SK-N-SH (cell line): ENCODE results near the gene ARTN. TPM values are rescaled to one million over a fixed set of nuclear protein-coding genes. Genes with fewer than 3 reads are reported as not detected.

Source experiments
- CTCF ChIA-PET: fragments of 300-600, 350-600 bp; formaldehyde crosslinking; extraction: SDS; loops from one replicate; lab custom pipeline; 2021; lab: Yijun Ruan, JAX
- POLR2A ChIA-PET: fragments of 350-600 bp; sonication (Branson Sonifier 250); formaldehyde crosslinking; extraction: SDS; loops from one replicate; lab custom pipeline; 2020; ENCODE audit warnings: antibody characterized with exemption, inconsistent platforms; lab: Yijun Ruan, JAX
- DNase-seq: peaks from one replicate; pipeline ENCODE4 v3.0.0; 2012
- H2AFZ ChIP-seq: fragments of 200-600 bp; sonication (generic); 2 replicates; pipeline ENCODE4 v1.8.1; 2016; ENCODE audit warnings: antibody characterized with exemption, mild to moderate bottlenecking, low read depth
- H3F3A ChIP-seq: fragments of 200-600 bp; sonication (generic); replicated peaks from 2 replicates; pipeline ENCODE3; 2016; ENCODE audit warnings: antibody characterized with exemption, mild to moderate bottlenecking; ENCODE audit not compliant: insufficient read depth
- H3K27ac ChIP-seq, 2 experiments: fragments of 200-500 bp in 1 of 2; fragments of 200-600 bp in 1 of 2; sonication (Bioruptor generic) in 1 of 2; sonication (generic), shearing (Covaris generic) in 1 of 2; 2 replicates each; pipeline versions ENCODE4 v1.5.1 to v1.6.1; 2014 to 2016; ENCODE audit warnings: low read depth in 2 of 2, inconsistent platforms in 1 of 2, low read length in 1 of 2, mild to moderate bottlenecking in 1 of 2, mixed read lengths in 1 of 2
- H3K27me3 ChIP-seq: fragments of 200-600 bp; sonication (generic), shearing (Covaris generic); 2 replicates; pipeline ENCODE4 v1.6.1; 2016; ENCODE audit warnings: mixed run types; ENCODE audit not compliant: insufficient read depth
- H3K36me3 ChIP-seq, 2 experiments: fragments of 200-500 bp in 1 of 2; fragments of 200-600 bp in 1 of 2; sonication (Bioruptor generic) in 1 of 2; sonication (generic) in 1 of 2; replicated peaks in 1 of 2; 2 replicates each; pipeline versions ENCODE3 to v1.5.1; 2014 to 2016; ENCODE audit warnings: low read length in 1 of 2, mild to moderate bottlenecking in 1 of 2; ENCODE audit not compliant: insufficient read depth in 2 of 2, control insufficient read depth in 1 of 2
- H3K4me1 ChIP-seq, 2 experiments: fragments of 200-500 bp in 1 of 2; fragments of 200-600 bp in 1 of 2; sonication (Bioruptor generic) in 1 of 2; sonication (generic), shearing (Covaris generic) in 1 of 2; 2 replicates each; pipeline versions ENCODE4 v1.5.1 to v1.6.1; 2014 to 2016; ENCODE audit warnings: low read depth in 1 of 2, low read length in 1 of 2, mixed run types in 1 of 2; ENCODE audit not compliant: insufficient read depth in 2 of 2, control insufficient read depth in 1 of 2
- H3K4me2 ChIP-seq: fragments of 200-600 bp; sonication (generic), shearing (Covaris generic); 2 replicates; pipeline ENCODE4 v1.6.1; 2017; ENCODE audit warnings: mixed run types
- H3K4me3 ChIP-seq, 2 experiments: fragments of 200-500 bp in 1 of 2; fragments of 200-600 bp in 1 of 2; sonication (Bioruptor generic) in 1 of 2; sonication (generic), shearing (Covaris generic) in 1 of 2; 2 replicates each; pipeline versions ENCODE4 v1.5.1 to v1.8.1; 2014 to 2016; ENCODE audit warnings: low read depth in 2 of 2, inconsistent platforms in 1 of 2, low read length in 1 of 2, mild to moderate bottlenecking in 1 of 2, mixed read lengths in 1 of 2, moderate library complexity in 1 of 2
- H3K79me2 ChIP-seq: fragments of 200-600 bp; sonication (generic); 2 replicates; pipeline ENCODE4 v1.8.1; 2017; ENCODE audit warnings: mild to moderate bottlenecking; ENCODE audit not compliant: insufficient read depth
- H3K9ac ChIP-seq: fragments of 200-600 bp; sonication (generic); 2 replicates; pipeline ENCODE4 v1.6.1; 2017; ENCODE audit warnings: mixed run types
- H3K9me2 ChIP-seq: fragments of 200-600 bp; sonication (generic); 2 replicates; pipeline ENCODE4 v1.6.1; 2017; ENCODE audit warnings: mixed run types
- H3K9me3 ChIP-seq: fragments of 200-600 bp; sonication (generic); 2 replicates; pipeline ENCODE4 v1.6.1; 2017; ENCODE audit warnings: mixed run types, mild to moderate bottlenecking, moderate library complexity
- H4K20me1 ChIP-seq: fragments of 200-600 bp; sonication (generic); 2 replicates; pipeline ENCODE4 v1.6.1; 2017; ENCODE audit warnings: mild to moderate bottlenecking, mixed run types; ENCODE audit not compliant: insufficient read depth
- EZH2phosphoT487 ChIP-seq: fragments of 200-600 bp; sonication (generic); IDR thresholded peaks from 2 replicates; pipeline ENCODE4 v1.6.1; 2017; ENCODE audit warnings: low read depth, mixed run types, mild to moderate bottlenecking, antibody characterized with exemption, moderate library complexity, borderline replicate concordance
- FOXM1 ChIP-seq: IDR thresholded peaks from 2 replicates; pipeline ENCODE4 v1.4.0; 2012; ENCODE audit warnings: low read depth, mild to moderate bottlenecking
- GABPA ChIP-seq: IDR thresholded peaks from 2 replicates; pipeline ENCODE4 v1.4.0; 2012; ENCODE audit warnings: low read depth, mild to moderate bottlenecking
- MXI1 ChIP-seq: IDR thresholded peaks from 2 replicates; pipeline ENCODE4 v1.6.1; 2012; ENCODE audit warnings: mild to moderate bottlenecking, low read depth, low read length, improper control_type of control experiment
- RCOR1 ChIP-seq: fragments of 150-350 bp; IDR thresholded peaks from 2 replicates; pipeline ENCODE4 v1.6.1; 2017; ENCODE audit warnings: antibody characterized with exemption, low read length
- RXRA ChIP-seq: IDR thresholded peaks from 2 replicates; pipeline ENCODE4 v1.4.0; 2012; ENCODE audit warnings: low read depth, mild to moderate bottlenecking, borderline replicate concordance
- SIN3A ChIP-seq: IDR thresholded peaks from 2 replicates; pipeline ENCODE4 v1.6.1; 2012; ENCODE audit warnings: low read depth, mild to moderate bottlenecking, low read length, moderate library complexity, borderline replicate concordance
- SMC3 ChIP-seq: IDR thresholded peaks from 2 replicates; pipeline ENCODE4 v1.6.1; 2012; ENCODE audit warnings: low read depth, low read length, improper control_type of control experiment
- TCF12 ChIP-seq: IDR thresholded peaks from 2 replicates; pipeline ENCODE4 v1.4.0; 2012
- YY1 ChIP-seq: IDR thresholded peaks from 2 replicates; pipeline ENCODE4 v1.4.0; 2012; ENCODE audit warnings: low read depth, mild to moderate bottlenecking
- WGBS: methylation state at CpG from one replicate; pipeline ENCODE4 v1.1.6; 2017; ENCODE audit warnings: low lambda C conversion rate; 5-methylcytosine and 5-hydroxymethylcytosine counted together
- polyA plus RNA-seq, 3 experiments: library from polyadenylated mRNA; depleted of rRNA; stranded (reverse); fragments of >200 nt; gene quantifications; 2 replicates each; pipeline ENCODE4 v1.2.3, GENCODE V29; 2012
- TF ChIP-seq, protein P1 (sequence below): IDR thresholded peaks from 2 replicates; pipeline ENCODE4 v1.6.1; 2012; ENCODE audit warnings: mild to moderate bottlenecking, low read depth, low read length, moderate library complexity
- TF ChIP-seq, protein P2 (sequence below): IDR thresholded peaks from 2 replicates; pipeline ENCODE4 v1.4.0; 2012; ENCODE audit warnings: low read depth, borderline replicate concordance
- TF ChIP-seq, protein P3 (sequence below): IDR thresholded peaks from 2 replicates; pipeline ENCODE4; 2012
- TF ChIP-seq, protein P4 (sequence below): IDR thresholded peaks from 2 replicates; pipeline ENCODE4 v1.4.0; 2012; ENCODE audit warnings: low read depth

ARTN gene
- polyA plus RNA-seq, 1 of the 3 experiments (the other 2 are of a cell fraction), result 0.69 TPM

DNA sequence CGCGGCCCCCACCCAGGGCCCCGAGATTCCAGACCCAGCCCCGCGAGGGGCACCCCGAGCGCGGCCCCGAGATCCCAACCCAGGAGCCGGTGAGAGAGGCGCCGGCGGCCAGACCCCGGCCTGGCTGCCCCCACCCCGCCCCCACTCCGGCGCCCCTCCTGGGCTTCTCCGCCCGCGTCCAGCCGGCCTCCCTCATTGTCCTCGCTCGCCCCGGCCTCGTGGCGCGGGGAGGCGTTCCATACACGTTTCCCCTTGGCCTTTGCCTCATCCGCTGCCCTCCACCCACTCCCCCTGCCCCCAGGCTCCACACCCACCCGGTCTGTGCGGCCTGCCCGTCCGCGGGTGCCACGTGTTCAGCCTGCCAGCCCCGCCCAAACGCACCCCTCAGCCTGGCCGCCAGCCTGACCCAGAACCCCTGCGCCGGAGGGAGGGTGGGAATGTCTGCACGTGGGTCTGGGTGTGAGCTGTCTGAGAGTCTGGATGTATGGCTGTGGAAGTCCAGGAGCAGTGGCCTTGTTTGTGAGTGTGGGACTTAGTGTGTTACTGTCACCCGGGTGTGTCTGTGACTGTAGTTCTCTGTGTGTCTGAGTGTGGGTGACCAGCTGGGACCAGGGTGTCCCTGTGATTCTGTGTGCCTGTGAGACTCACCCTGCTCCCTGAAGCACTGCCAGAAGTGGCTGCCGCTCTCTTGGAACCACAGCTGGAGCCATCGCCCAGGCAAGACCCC, 46.1 kb downstream of the ARTN start (continued):
- TF ChIP-seq, protein P1, sequence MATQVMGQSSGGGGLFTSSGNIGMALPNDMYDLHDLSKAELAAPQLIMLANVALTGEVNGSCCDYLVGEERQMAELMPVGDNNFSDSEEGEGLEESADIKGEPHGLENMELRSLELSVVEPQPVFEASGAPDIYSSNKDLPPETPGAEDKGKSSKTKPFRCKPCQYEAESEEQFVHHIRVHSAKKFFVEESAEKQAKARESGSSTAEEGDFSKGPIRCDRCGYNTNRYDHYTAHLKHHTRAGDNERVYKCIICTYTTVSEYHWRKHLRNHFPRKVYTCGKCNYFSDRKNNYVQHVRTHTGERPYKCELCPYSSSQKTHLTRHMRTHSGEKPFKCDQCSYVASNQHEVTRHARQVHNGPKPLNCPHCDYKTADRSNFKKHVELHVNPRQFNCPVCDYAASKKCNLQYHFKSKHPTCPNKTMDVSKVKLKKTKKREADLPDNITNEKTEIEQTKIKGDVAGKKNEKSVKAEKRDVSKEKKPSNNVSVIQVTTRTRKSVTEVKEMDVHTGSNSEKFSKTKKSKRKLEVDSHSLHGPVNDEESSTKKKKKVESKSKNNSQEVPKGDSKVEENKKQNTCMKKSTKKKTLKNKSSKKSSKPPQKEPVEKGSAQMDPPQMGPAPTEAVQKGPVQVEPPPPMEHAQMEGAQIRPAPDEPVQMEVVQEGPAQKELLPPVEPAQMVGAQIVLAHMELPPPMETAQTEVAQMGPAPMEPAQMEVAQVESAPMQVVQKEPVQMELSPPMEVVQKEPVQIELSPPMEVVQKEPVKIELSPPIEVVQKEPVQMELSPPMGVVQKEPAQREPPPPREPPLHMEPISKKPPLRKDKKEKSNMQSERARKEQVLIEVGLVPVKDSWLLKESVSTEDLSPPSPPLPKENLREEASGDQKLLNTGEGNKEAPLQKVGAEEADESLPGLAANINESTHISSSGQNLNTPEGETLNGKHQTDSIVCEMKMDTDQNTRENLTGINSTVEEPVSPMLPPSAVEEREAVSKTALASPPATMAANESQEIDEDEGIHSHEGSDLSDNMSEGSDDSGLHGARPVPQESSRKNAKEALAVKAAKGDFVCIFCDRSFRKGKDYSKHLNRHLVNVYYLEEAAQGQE, result no peak
- TF ChIP-seq, protein P2, sequence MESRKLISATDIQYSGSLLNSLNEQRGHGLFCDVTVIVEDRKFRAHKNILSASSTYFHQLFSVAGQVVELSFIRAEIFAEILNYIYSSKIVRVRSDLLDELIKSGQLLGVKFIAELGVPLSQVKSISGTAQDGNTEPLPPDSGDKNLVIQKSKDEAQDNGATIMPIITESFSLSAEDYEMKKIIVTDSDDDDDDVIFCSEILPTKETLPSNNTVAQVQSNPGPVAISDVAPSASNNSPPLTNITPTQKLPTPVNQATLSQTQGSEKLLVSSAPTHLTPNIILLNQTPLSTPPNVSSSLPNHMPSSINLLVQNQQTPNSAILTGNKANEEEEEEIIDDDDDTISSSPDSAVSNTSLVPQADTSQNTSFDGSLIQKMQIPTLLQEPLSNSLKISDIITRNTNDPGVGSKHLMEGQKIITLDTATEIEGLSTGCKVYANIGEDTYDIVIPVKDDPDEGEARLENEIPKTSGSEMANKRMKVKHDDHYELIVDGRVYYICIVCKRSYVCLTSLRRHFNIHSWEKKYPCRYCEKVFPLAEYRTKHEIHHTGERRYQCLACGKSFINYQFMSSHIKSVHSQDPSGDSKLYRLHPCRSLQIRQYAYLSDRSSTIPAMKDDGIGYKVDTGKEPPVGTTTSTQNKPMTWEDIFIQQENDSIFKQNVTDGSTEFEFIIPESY, result no peak
- TF ChIP-seq EZH2phosphoT487, result no peak
- TF ChIP-seq YY1, result no peak
- TF ChIP-seq SMC3, result no peak
- TF ChIP-seq TCF12, result no peak
- peak; percentile 85 for TF ChIP-seq SIN3A
- TF ChIP-seq, protein P3, sequence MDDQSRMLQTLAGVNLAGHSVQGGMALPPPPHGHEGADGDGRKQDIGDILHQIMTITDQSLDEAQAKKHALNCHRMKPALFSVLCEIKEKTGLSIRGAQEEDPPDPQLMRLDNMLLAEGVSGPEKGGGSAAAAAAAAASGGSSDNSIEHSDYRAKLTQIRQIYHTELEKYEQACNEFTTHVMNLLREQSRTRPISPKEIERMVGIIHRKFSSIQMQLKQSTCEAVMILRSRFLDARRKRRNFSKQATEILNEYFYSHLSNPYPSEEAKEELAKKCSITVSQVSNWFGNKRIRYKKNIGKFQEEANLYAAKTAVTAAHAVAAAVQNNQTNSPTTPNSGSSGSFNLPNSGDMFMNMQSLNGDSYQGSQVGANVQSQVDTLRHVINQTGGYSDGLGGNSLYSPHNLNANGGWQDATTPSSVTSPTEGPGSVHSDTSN, result no peak

DNA sequence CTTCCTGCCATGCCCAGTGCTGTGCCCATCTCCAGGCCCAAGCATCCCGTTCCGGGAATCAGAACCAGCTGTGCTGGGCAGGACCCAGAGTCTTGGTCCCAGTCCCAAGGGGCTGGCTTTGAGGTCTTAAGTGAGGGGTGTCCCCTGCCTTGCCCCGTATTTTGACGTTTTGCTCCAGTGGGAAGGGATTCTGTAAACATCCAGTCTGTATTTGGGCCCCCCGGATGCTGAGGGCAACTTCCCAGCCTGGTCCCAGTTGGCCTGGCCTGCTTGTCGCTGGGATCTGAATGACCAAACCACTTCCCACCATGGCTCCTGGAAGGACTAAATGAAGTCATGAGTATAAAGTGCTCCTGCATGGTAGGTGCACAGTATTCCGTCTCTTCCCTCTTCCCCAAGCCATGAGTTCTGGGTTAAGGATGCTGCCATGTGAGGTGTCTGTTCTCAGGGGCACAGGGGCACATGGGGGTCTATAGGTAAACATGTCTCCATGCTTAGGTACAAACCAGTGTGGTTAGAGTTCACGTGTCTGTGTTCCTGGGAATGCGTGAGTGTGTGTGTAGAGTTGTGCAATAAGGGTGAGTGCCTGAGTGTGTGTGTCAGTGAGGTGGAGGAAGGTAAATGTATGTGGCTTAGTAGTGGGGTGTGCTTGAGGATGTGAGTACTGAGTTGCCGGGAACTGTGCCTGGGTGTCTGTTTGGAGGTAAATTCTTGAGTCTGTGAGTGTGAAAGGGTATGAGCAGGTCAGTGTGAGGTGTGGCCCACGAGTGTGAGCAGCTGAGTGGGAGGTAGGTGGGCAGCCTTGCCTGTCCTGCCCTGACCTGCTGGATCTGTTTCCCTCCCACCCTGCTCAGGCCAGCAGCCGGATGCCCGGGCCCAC, 46.9 kb downstream of the ARTN start:
- Histone ChIP-seq H3K9ac (peak overlapping the region; percentile 81), H3K4me2 (peak overlapping the region; percentile 94), H3F3A (peaks cover 4% of the 10 kb centered on the region), H3K27me3 (no peaks in the 10 kb centered on the region), H3K79me2 (peaks cover 67% of the 10 kb centered on the region), H3K4me3 (peak overlapping the region; percentile 59 to 71), H3K27ac (peak overlapping the region; percentile 37 to 74; a peak in 3 of 4 replicates), H3K4me1 (peaks cover 5 to 40% of the 10 kb centered on the region in 2 experiments; a peak in 1 of 4 replicates), H3K9me2 (no peaks in the 10 kb centered on the region), H3K36me3 (peaks cover 16 to 28% of the 10 kb centered on the region in 2 experiments), H2AFZ (no peak overlapping the region), H4K20me1 (peaks cover 20% of the 10 kb centered on the region), H3K9me3 (no peaks in the 10 kb centered on the region)
- 51% methylated on average over 9 of the region's 13 CpGs for WGBS
- CTCF ChIA-PET, result interaction anchor here (1.0 to 1.6 kb wide), 5 partner anchors 10 to 217 kb away, joined by 3 to 10 read pairs (median 3); no protein-coding TSS in a partner anchor
- peak; percentile 34 for DNase-seq
- POLR2A ChIA-PET, result interaction anchor here (0.8 to 1.2 kb wide), 3 partner anchors 10 to 33 kb away, joined by 3 to 4 read pairs (median 4); partner anchors contain the start of gene IPO13
- TF ChIP-seq, protein P1, result no peak
- TF ChIP-seq TCF12 (no peak), MXI1 (no peak), RCOR1 (no peak), GABPA (no peak), RXRA (no peak), FOXM1 (no peak)
- TF ChIP-seq, protein P4, sequence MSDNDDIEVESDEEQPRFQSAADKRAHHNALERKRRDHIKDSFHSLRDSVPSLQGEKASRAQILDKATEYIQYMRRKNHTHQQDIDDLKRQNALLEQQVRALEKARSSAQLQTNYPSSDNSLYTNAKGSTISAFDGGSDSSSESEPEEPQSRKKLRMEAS, result no peak
